ENCODE measurements around the gene NDUFS6.

Gene NDUFS6

GRCh38 chr5:1801222-1801966 is at the start of gene NDUFS6:
Gene NDUFS6, plus strand, starts transcription at chr5:1801407. Its CDS starts 11 bp downstream, at chr5:1801418.
- DNase-seq = peak in 1 of 2 experiments; percentile 28

- DNase-seq = no peak
Measured at GRCh38 chr5:1751864-1752822, 49.1 kb upstream of the NDUFS6 start.

GRCh38 chr5:1752881-1753280 is 48.3 kb upstream of the NDUFS6 start:
- DNase-seq = no peak

- DNase-seq = no peak
Measured at GRCh38 chr5:1753490-1753889, 47.7 kb upstream of the NDUFS6 start.

GRCh38 chr5:1754531-1755220 is 46.5 kb upstream of the NDUFS6 start:
- no peak for DNase-seq

GRCh38 chr5:1755321-1755949 is 45.8 kb upstream of the NDUFS6 start:
- no peak for DNase-seq

GRCh38 chr5:1756481-1756880 is 44.7 kb upstream of the NDUFS6 start:
- no peak for DNase-seq

GRCh38 chr5:1757511-1757910 is 43.7 kb upstream of the NDUFS6 start:
- no peak for DNase-seq

GRCh38 chr5:1758574-1758973 is 42.6 kb upstream of the NDUFS6 start:
- no peak for DNase-seq

- no peak for DNase-seq
Measured at GRCh38 chr5:1759378-1759970, 41.7 kb upstream of the NDUFS6 start.

- no peak for DNase-seq
Measured at GRCh38 chr5:1760231-1760630, 41.0 kb upstream of the NDUFS6 start.

GRCh38 chr5:1760656-1761452 is 40.4 kb upstream of the NDUFS6 start:
- DNase-seq = no peak

GRCh38 chr5:1761453-1761755 is 39.8 kb upstream of the NDUFS6 start:
- no peak for DNase-seq

GRCh38 chr5:1762121-1762882 is 38.9 kb upstream of the NDUFS6 start:
- DNase-seq = no peak

- DNase-seq = no peak
Measured at GRCh38 chr5:1762883-1763547, 38.2 kb upstream of the NDUFS6 start.

- DNase-seq = no peak
Measured at GRCh38 chr5:1763548-1763911, 37.7 kb upstream of the NDUFS6 start.

- no peak for DNase-seq
Measured at GRCh38 chr5:1763960-1764605, 37.1 kb upstream of the NDUFS6 start.

- no peak for DNase-seq
Measured at GRCh38 chr5:1764606-1764960, 36.6 kb upstream of the NDUFS6 start.

GRCh38 chr5:1765141-1765879 is 35.9 kb upstream of the NDUFS6 start:
- DNase-seq = no peak
